OCI-LY3 (cell line): Measurements from ENCODE around the gene TBC1D5.

Source experiments
- H2AFZ ChIP-seq: fragments of 200-600, 300-600 bp; shearing (Covaris generic); 2 replicates; pipeline ENCODE4 v1.6.0; 2014; ENCODE audit warnings: antibody characterized with exemption, low read depth, low read length
- H3K27ac ChIP-seq: fragments of 200-600, 300-600 bp; sonication (generic); 2 replicates; pipeline ENCODE4 v1.5.1; 2014; ENCODE audit warnings: mild to moderate bottlenecking, low read length, moderate library complexity, mixed read lengths
- H3K27me3 ChIP-seq: fragments of 200-600, 300-600 bp; sonication (generic); 2 replicates; pipeline ENCODE4 v1.6.1; 2014; ENCODE audit warnings: low read depth, low read length, mixed read lengths
- H3K36me3 ChIP-seq: fragments of 200-600, 300-600 bp; sonication (generic); replicated peaks from 2 replicates; pipeline ENCODE3; 2014; ENCODE audit warnings: low read depth, low read length, mixed read lengths
- H3K4me1 ChIP-seq: fragments of 300-600, 200-600 bp; sonication (generic); 2 replicates; pipeline ENCODE4 v1.6.1; 2014; ENCODE audit warnings: low read length, mixed read lengths
- H3K4me2 ChIP-seq: fragments of 200-600, 300-600 bp; sonication (generic); 2 replicates; pipeline ENCODE4 v1.6.1; 2014; ENCODE audit warnings: low read length, mixed read lengths
- H3K4me3 ChIP-seq: fragments of 300-600, 200-600 bp; sonication (generic); 2 replicates; pipeline ENCODE4 v1.5.1; 2014; ENCODE audit warnings: antibody characterized with exemption, mild to moderate bottlenecking, low read length, moderate library complexity
- H3K79me2 ChIP-seq: fragments of 300-600, 200-600 bp; shearing (Covaris generic); 2 replicates; pipeline ENCODE4 v1.6.1; 2014; ENCODE audit warnings: mild to moderate bottlenecking, low read length, mixed read lengths
- H3K9ac ChIP-seq: fragments of 300-600, 200-600 bp; shearing (Covaris generic); 2 replicates; pipeline ENCODE4 v1.6.0; 2014; ENCODE audit warnings: mild to moderate bottlenecking, low read length, moderate library complexity
- H3K9me3 ChIP-seq: fragments of 200-600, 300-600 bp; shearing (Covaris generic); 2 replicates; pipeline ENCODE4 v1.6.1; 2014; ENCODE audit warnings: low read length, mixed read lengths; ENCODE audit not compliant: insufficient read depth
- H4K20me1 ChIP-seq: fragments of 200-600, 300-600 bp; sonication (generic); 2 replicates; pipeline ENCODE4 v1.6.1; 2016; ENCODE audit warnings: low read length, mixed read lengths; ENCODE audit not compliant: insufficient read depth
- CTCF ChIP-seq: fragments of 200-600, 300-600 bp; sonication (generic); IDR thresholded peaks from 2 replicates; pipeline ENCODE4 v1.5.1; 2014; ENCODE audit warnings: antibody characterized with exemption, low read length, low read depth
- EZH2phosphoT487 ChIP-seq: fragments of 200-600 bp; shearing (Covaris generic); IDR thresholded peaks from 2 replicates; pipeline ENCODE4 v1.6.1; 2018; ENCODE audit warnings: antibody characterized with exemption, mixed run types, low read depth

TBC1D5 gene

GRCh38 chr3:17678116-17678741, 64.2 kb downstream of the TBC1D5 start:
- Histone ChIP-seq H3K4me3 (peak overlapping the region; percentile 23), H2AFZ (no peak overlapping the region), H3K4me2 (peak overlapping the region; percentile 61), H4K20me1 (peaks cover 54% of the 10 kb centered on the region), H3K9ac (no peak overlapping the region), H3K27ac (peak overlapping the region; percentile 6; the same call in 1 of the 2 replicates), H3K36me3 (no peaks in the 10 kb centered on the region), H3K79me2 (no peaks in the 10 kb centered on the region), H3K27me3 (no peaks in the 10 kb centered on the region; the same call in 1 of the 2 replicates), H3K9me3 (no peaks in the 10 kb centered on the region), H3K4me1 (peaks cover 16% of the 10 kb centered on the region)
- TF ChIP-seq EZH2phosphoT487 (peak; percentile 57; the same call in 1 of the 2 replicates), CTCF (no peak)

- H3K4me2 ChIP-seq: no peak overlapping the region
- H3K27me3 ChIP-seq: no peaks in the 10 kb centered on the region
- peaks cover 3% of the 10 kb centered on the region for H3K36me3 ChIP-seq
- no peaks in the 10 kb centered on the region for H3K79me2 ChIP-seq
- peaks cover 35% of the 10 kb centered on the region for H4K20me1 ChIP-seq
- H3K4me1 ChIP-seq: peaks cover 14% of the 10 kb centered on the region
- no peak overlapping the region for H2AFZ ChIP-seq
- H3K4me3 ChIP-seq: no peak overlapping the region
- H3K27ac ChIP-seq: no peak overlapping the region
- no peak overlapping the region for H3K9ac ChIP-seq
- no peak for TF ChIP-seq EZH2phosphoT487
- TF ChIP-seq CTCF: no peak
- H3K9me3 ChIP-seq: no peaks in the 10 kb centered on the region
These were observed 68.2 kb downstream of the TBC1D5 start for GRCh38 chr3:17674082-17674686.

- Histone ChIP-seq H3K4me2 (no peak overlapping the region), H3K36me3 (peaks cover 8% of the 10 kb centered on the region), H3K9ac (no peak overlapping the region), H3K27ac (no peak overlapping the region), H3K9me3 (no peaks in the 10 kb centered on the region), H3K4me3 (no peak overlapping the region), H3K79me2 (no peaks in the 10 kb centered on the region), H4K20me1 (peaks cover 24% of the 10 kb centered on the region), H2AFZ (no peak overlapping the region), H3K4me1 (no peaks in the 10 kb centered on the region), H3K27me3 (no peaks in the 10 kb centered on the region)
- no peak for TF ChIP-seq CTCF
- TF ChIP-seq EZH2phosphoT487: no peak
These were observed 69.9 kb downstream of the TBC1D5 start for GRCh38 chr3:17672506-17672905.

- no peak overlapping the region for H3K27ac ChIP-seq
- peaks cover 26% of the 10 kb centered on the region for H4K20me1 ChIP-seq
- H2AFZ ChIP-seq: no peak overlapping the region
- no peaks in the 10 kb centered on the region for H3K4me1 ChIP-seq
- no peak for TF ChIP-seq CTCF
- TF ChIP-seq EZH2phosphoT487: no peak
- no peaks in the 10 kb centered on the region for H3K9me3 ChIP-seq
- H3K79me2 ChIP-seq: no peaks in the 10 kb centered on the region
- H3K9ac ChIP-seq: no peak overlapping the region
- H3K27me3 ChIP-seq: no peaks in the 10 kb centered on the region
- H3K4me3 ChIP-seq: no peak overlapping the region
- H3K36me3 ChIP-seq: peaks cover 8% of the 10 kb centered on the region
- no peak overlapping the region for H3K4me2 ChIP-seq
These were observed 71.7 kb downstream of the TBC1D5 start for GRCh38 chr3:17670749-17671148.
